ENCODE measurements around the gene RAX2. TPM values are rescaled to one million over a fixed set of nuclear protein-coding genes. Genes with fewer than 3 reads are reported as not detected.

RAX2 gene
- total RNA-seq, 4 donors from 2014 or later, result not detected

- TF ChIP-seq CTCF (IDR thresholded peaks at IDR 0.05; ENCODE audit: low read depth), result no peak
Observed at GRCh38 chr19:3814648-3815047, 42.6 kb upstream of the RAX2 start.

- TF ChIP-seq CTCF (IDR thresholded peaks at IDR 0.05; ENCODE audit: low read depth), result no peak
Observed at GRCh38 chr19:3813473-3814392, 41.7 kb upstream of the RAX2 start.

GRCh38 chr19:3810708-3811355, 38.8 kb upstream of the RAX2 start:
- no peak for TF ChIP-seq CTCF (IDR thresholded peaks at IDR 0.05; ENCODE audit: low read depth)

- TF ChIP-seq CTCF (IDR thresholded peaks at IDR 0.05; ENCODE audit: low read depth), result no peak
Observed at GRCh38 chr19:3809881-3810707, 38.1 kb upstream of the RAX2 start.

- TF ChIP-seq CTCF (IDR thresholded peaks at IDR 0.05; ENCODE audit: low read depth), result no peak
Observed at GRCh38 chr19:3808420-3809143, 36.6 kb upstream of the RAX2 start.

GRCh38 chr19:3807574-3808354, 35.7 kb upstream of the RAX2 start:
- TF ChIP-seq CTCF (IDR thresholded peaks at IDR 0.05; ENCODE audit: low read depth), result no peak
